ENCODE measurements around the gene EHHADH. TPM values are rescaled to one million over a fixed set of nuclear protein-coding genes. Genes with fewer than 3 reads are reported as not detected.
A peak's percentile ranks its signal among the peaks of the same experiment; 100 is the strongest.

The EHHADH gene
- total and polyA plus RNA-seq, 2 of the 13 experiments (the other 11 are each of a cell fraction or from before 2014, with no cell fraction given) = 14.5 to 38.9 TPM

GRCh38 chr3:185225080-185225479 lies 28.8 kb downstream of the EHHADH start:
- in situ Hi-C loops (cut with HindIII; ENCODE audit: extremely low pct_ligation_motif_present, low pct_unique_long_range_greater_than_20kb) (no loop called here), intact Hi-C loops (cut with micrococcal nuclease; ENCODE audit: unreplicated experiment) (no loop called here)
- H3K9me3 ChIP-seq (ENCODE audit: low read length) = no peaks in the 10 kb centered on the region
- FAIRE-seq (no peak), ATAC-seq (no peak), DNase-seq (ENCODE audit: low spot score) (no peak)
- TF ChIP-seq NR0B2 (CRISPR knock-in tag; IDR thresholded peaks at IDR 0.05) (no peak), MAFG (CRISPR knock-in tag; IDR thresholded peaks at IDR 0.05) (no peak), MAFF (IDR thresholded peaks at IDR 0.05; ENCODE audit: low read depth, low read length) (0 out of 2 replicates have a peak, but pooled peaks have one; percentile 4), CREB1 (IDR thresholded peaks at IDR 0.05) (no peak), CREB1 (CRISPR knock-in tag; IDR thresholded peaks at IDR 0.05) (no peak), MAFK (conservative IDR thresholded peaks at IDR 0.05 in 1 of 2, IDR thresholded peaks at IDR 0.05 in 1 of 2; ENCODE audit: low read length in 2 of 2) (peak in 1 of 2 experiments; percentile 20; a peak in 2 of 4 replicates), SRSF9 (IDR thresholded peaks at IDR 0.05; ENCODE audit: borderline replicate concordance, insufficient read depth, low read depth, low read length, poor library complexity, severe bottlenecking) (no peak), ZSCAN31 (CRISPR knock-in tag; IDR thresholded peaks at IDR 0.05; ENCODE audit: low read depth) (no peak), BCL3 (CRISPR knock-in tag; IDR thresholded peaks at IDR 0.05) (no peak), ZNF407 (CRISPR knock-in tag; IDR thresholded peaks at IDR 0.05; ENCODE audit: not compliant biosample characterization) (no peak), DDIT3 (CRISPR knock-in tag; IDR thresholded peaks at IDR 0.05) (no peak), ZNF781 (CRISPR knock-in tag; IDR thresholded peaks at IDR 0.05; ENCODE audit: borderline replicate concordance, not compliant biosample characterization) (no peak), ZNF572 (CRISPR knock-in tag; IDR thresholded peaks at IDR 0.05) (no peak), ZFP82 (CRISPR knock-in tag; IDR thresholded peaks at IDR 0.05; ENCODE audit: borderline replicate concordance) (no peak), DMAP1 (CRISPR knock-in tag; IDR thresholded peaks at IDR 0.05) (no peak), ZNF619 (CRISPR knock-in tag; IDR thresholded peaks at IDR 0.05) (no peak)
- peaks cover 7 to 39% of the 10 kb centered on the region in 2 experiments for H3K36me3 ChIP-seq (replicated peaks in 1 of 2; ENCODE audit: control insufficient read depth in 1 of 2, insufficient read depth in 2 of 2, low read length in 2 of 2)
- no peak overlapping the region for H3K4me2 ChIP-seq (ENCODE audit: low read depth, low read length)
- H2AFZ ChIP-seq (ENCODE audit: low read length) = no peak overlapping the region
- H3K27me3 ChIP-seq (ENCODE audit: control insufficient read depth in 1 of 2, insufficient read depth in 2 of 2, low read length in 2 of 2) = no peaks in the 10 kb centered on the region
- H4K20me1 ChIP-seq (ENCODE audit: insufficient read depth, low read length) = no peaks in the 10 kb centered on the region
- no TSS peak for BruUV-seq (replicated peaks)
- no peaks in the 10 kb centered on the region for H3K4me1 ChIP-seq (ENCODE audit: insufficient read depth, low read length)
- 100% methylated on average over 1 of the region's 1 CpG for WGBS (ENCODE audit: low lambda C conversion rate)
- no peak overlapping the region for H3K27ac ChIP-seq (ENCODE audit: extremely low read length, insufficient read depth, low read length)
- H3K9ac ChIP-seq (ENCODE audit: insufficient read depth, low read depth, low read length) = no peak overlapping the region
- ChIA-PET CTCF (ENCODE audit: low intra/inter-chr PET ratio, low total read pairs) (no interaction called here), POLR2A (no interaction called here)
- no peak overlapping the region for H3K4me3 ChIP-seq (replicated peaks in 1 of 3; ENCODE audit: insufficient read depth in 1 of 3, low read depth in 2 of 3, low read length in 3 of 3)
- H3K79me2 ChIP-seq (ENCODE audit: insufficient read depth, low read length) = no peaks in the 10 kb centered on the region
